ENCODE data around the gene ABHD15.

The ABHD15 gene

GRCh38 chr17:29568331-29569244, 1.8 kb upstream of the ABHD15 start, which contains the start of gene TP53I13:
TSS of gene TP53I13 (plus strand) at chr17:29568701. CDS start at chr17:29568759, 58 bp downstream.
- DNase-seq (ENCODE audit: low read depth) = peak; percentile 96
- H3K4me3 ChIP-seq (ENCODE audit: low read depth, low read length) = peak within 1 kb of the TSS; percentile 83
- no peak for TF ChIP-seq CTCF (IDR thresholded peaks at IDR 0.05; ENCODE audit: low read depth, low read length)
- TF ChIP-seq POLR2A (IDR thresholded peaks at IDR 0.05; ENCODE audit: extremely low read depth, insufficient read length) = peak; percentile 80
- TF ChIP-seq MYC (IDR thresholded peaks at IDR 0.05; ENCODE audit: low read depth, low read length) = peak; percentile 30; the same call in 1 of the 2 replicates
- peak; percentile 15; the same call in 1 of the 2 replicates for TF ChIP-seq MAX (IDR thresholded peaks at IDR 0.05; ENCODE audit: low read depth, low read length)

GRCh38 chr17:29567554-29568330, 905 bp upstream of the ABHD15 start:
- TF ChIP-seq CTCF (IDR thresholded peaks at IDR 0.05; ENCODE audit: low read depth, low read length) (peak; percentile 20), MAX (IDR thresholded peaks at IDR 0.05; ENCODE audit: low read depth, low read length) (no peak), POLR2A (IDR thresholded peaks at IDR 0.05; ENCODE audit: extremely low read depth, insufficient read length) (no peak), MYC (IDR thresholded peaks at IDR 0.05; ENCODE audit: low read depth, low read length) (no peak)
- peak; percentile 90 for DNase-seq (ENCODE audit: low read depth)
- peak overlapping the region; percentile 83 for H3K4me3 ChIP-seq (ENCODE audit: low read depth, low read length)

- TF ChIP-seq POLR2A (IDR thresholded peaks at IDR 0.05; ENCODE audit: extremely low read depth, insufficient read length) = no peak
- no peak for TF ChIP-seq CTCF (IDR thresholded peaks at IDR 0.05; ENCODE audit: low read depth, low read length)
- no peak for TF ChIP-seq MYC (IDR thresholded peaks at IDR 0.05; ENCODE audit: low read depth, low read length)
- TF ChIP-seq MAX (IDR thresholded peaks at IDR 0.05; ENCODE audit: low read depth, low read length) = no peak
- no peak for DNase-seq (ENCODE audit: low read depth)
Observed at GRCh38 chr17:29567304-29567553, 392 bp upstream of the ABHD15 start.

GRCh38 chr17:29565643-29566472, 979 bp downstream of the ABHD15 start:
- TF ChIP-seq CTCF (IDR thresholded peaks at IDR 0.05; ENCODE audit: low read depth, low read length) (peak; percentile 50), POLR2A (IDR thresholded peaks at IDR 0.05; ENCODE audit: extremely low read depth, insufficient read length) (no peak)
- peak; percentile 81 for DNase-seq (ENCODE audit: low read depth)
- peak overlapping the region; percentile 62 for H3K4me3 ChIP-seq (ENCODE audit: low read depth, low read length)

More at GRCh38 chr17:29567304-29567553, 392 bp upstream of the ABHD15 start:
- peak overlapping the region; percentile 83 for H3K4me3 ChIP-seq (ENCODE audit: low read depth, low read length)

- no peak overlapping the region for H3K4me3 ChIP-seq (ENCODE audit: low read depth, low read length)
- no peak for DNase-seq (ENCODE audit: low read depth)
- no peak for TF ChIP-seq POLR2A (IDR thresholded peaks at IDR 0.05; ENCODE audit: extremely low read depth, insufficient read length)
- TF ChIP-seq MYC (IDR thresholded peaks at IDR 0.05; ENCODE audit: low read depth, low read length) = no peak
- no peak for TF ChIP-seq CTCF (IDR thresholded peaks at IDR 0.05; ENCODE audit: low read depth, low read length)
- TF ChIP-seq MAX (IDR thresholded peaks at IDR 0.05; ENCODE audit: low read depth, low read length) = no peak
Observed at GRCh38 chr17:29563816-29564215, 3.0 kb downstream of the ABHD15 start.
